Pancreas (tissue), 10 donors: Measurements from ENCODE around the gene MC3R. TPM values are rescaled to one million over a fixed set of nuclear protein-coding genes. Genes with fewer than 3 reads are reported as not detected.
"Not testable (repeated sequence)": the region's sequence is repeated elsewhere in the genome, so short reads cannot be mapped to it uniquely, and the experiment has no call there.

Experiments
- ATAC-seq, 4 donors: fragments of 200-7000 bp; cut with Tn5 transposase; one replicate each; pipeline versions ENCODE4 v1.8.0 to v1.9.1; 2020; ENCODE audit warnings: mild to moderate bottlenecking in 4 of 4, moderate library complexity in 4 of 4
- DNase-seq, 6 donors: peaks; one replicate each; pipeline ENCODE4 v3.0.0-alpha.2; 2020
- FAIRE-seq: peaks from 2 replicates; lab custom pipeline; 2012; peaks lifted over from hg19 to GRCh38; lab: Jason Lieb, UNC
- H3K27ac ChIP-seq, 4 donors: fragments of 200-600 bp; sonication (generic); 1 replicate in 3 of 4; 2 replicates in 1 of 4; pipeline versions ENCODE4 v1.5.0 to v1.8.0; 2020
- H3K27me3 ChIP-seq, 4 donors: fragments of 200-600 bp; one replicate each; pipeline ENCODE4 v1.8.0; 2021
- H3K36me3 ChIP-seq, 3 donors: fragments of 200-600 bp; sonication (generic) in 1 of 3; one replicate each; pipeline versions ENCODE4 v1.5.0 to v1.8.0; 2020 to 2021
- H3K4me1 ChIP-seq, 3 donors: fragments of 200-600 bp; one replicate each; pipeline ENCODE4 v1.8.0; 2021
- H3K4me3 ChIP-seq, 4 donors: fragments of 200-600 bp; sonication (generic) in 2 of 4; one replicate each; pipeline versions ENCODE4 v1.5.0 to v1.8.0; 2020 to 2021
- H3K9me3 ChIP-seq, 4 donors: fragments of 200-600 bp; one replicate each; pipeline ENCODE4 v1.8.0; 2021
- CTCF ChIP-seq, 4 donors: fragments of 200-600 bp; sonication (generic) in 3 of 4; IDR thresholded peaks; one replicate each; pipeline versions ENCODE4 v1.5.0 to v1.8.0; 2021; ENCODE audit warnings: antibody characterized with exemption in 4 of 4
- WGBS, 2 donors: extraction: QIAGEN DNeasy Blood & Tissue Kit; methylation state at CpG; one replicate each; pipeline ENCODE4 v1.1.7; 2013; 5-methylcytosine and 5-hydroxymethylcytosine counted together
- intact Hi-C, 3 donors: fragments of 100-400 bp; cut with DNase I; formaldehyde crosslinking; loops; one replicate each; pipeline versions ENCODE4 v1.11.1 to v1.14.2; 2022
- polyA plus RNA-seq, 2 donors: library from polyadenylated mRNA; stranded (reverse); fragments of 200-250 nt; gene quantifications; one replicate each; pipeline ENCODE4 v1.2.3, GENCODE V29; 2013
- total RNA-seq, 6 donors: library from RNA; stranded (reverse); fragmentation: NEBNext Ultra II Directional in 4 of 6; extraction: Animal tissue kit (Norgen Biotek cat#: 25700) in 4 of 6; gene quantifications; one replicate each; pipeline versions ENCODE4 v1.2.1 to v1.2.4, GENCODE V29; 2021 to 2023
- donor health status: healthy with polysubstance abuse.
- donor health status: DM: no; HTN: no; CAD: no; lungs with moderate emphysema.
- donor health status: DM: no; HTN: no; CAD: no.
- donor health status: control.
- donor health status: control.
- donor health status: Bipolar disorder and iron deficiency.
- donor health status: DM: yes; HTN: yes; CAD: no.
- donor health status: DM: no; HTN: no; CAD: no.
- donor health status: DM: no; HTN: no; CAD: no.
- donor health status: DM: yes; HTN: yes; CAD: no.

Gene MC3R
- total and polyA plus RNA-seq, 8 donors = not detected

DNA sequence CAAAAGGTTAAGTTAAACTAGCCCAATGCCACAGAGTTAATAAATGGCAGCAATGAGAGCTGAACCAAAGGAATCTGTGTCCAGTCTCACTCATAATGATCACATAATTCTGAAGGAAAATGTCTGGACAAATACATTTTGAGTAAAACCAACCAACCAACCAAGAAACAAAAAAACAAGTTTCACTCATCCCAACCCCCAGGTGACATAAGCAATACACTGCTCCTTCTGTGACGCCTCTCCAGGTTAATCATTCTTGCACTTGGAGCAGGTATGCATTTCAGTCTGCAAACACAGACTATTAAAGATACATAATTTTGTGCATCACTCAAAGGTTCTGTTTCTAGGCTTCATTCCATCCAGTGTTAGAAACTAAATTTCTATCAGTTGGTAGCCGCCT lies 35.2 kb upstream of the MC3R start:
- intact Hi-C loops = no loop called here
- no peak overlapping the region for H3K4me3 ChIP-seq
- H3K4me1 ChIP-seq = no peaks in the 10 kb centered on the region
- H3K27me3 ChIP-seq = no peaks in the 10 kb centered on the region
- FAIRE-seq = no peak
- WGBS, 2 donors = 30% methylated on average over 2 of the region's 2 CpGs
- no peak for DNase-seq
- no peaks in the 10 kb centered on the region for H3K9me3 ChIP-seq
- H3K27ac ChIP-seq = no peak overlapping the region
- H3K36me3 ChIP-seq = no peaks in the 10 kb centered on the region
- ATAC-seq = no peak
- TF ChIP-seq CTCF (IDR thresholded peaks at IDR 0.05) = no peak

GRCh38 chr20:56215115-56215514 lies 33.4 kb upstream of the MC3R start:
- 9 to 12% methylated on average over 2 of the region's 2 CpGs for WGBS, 2 donors
- no peak overlapping the region for H3K27ac ChIP-seq
- H3K27me3 ChIP-seq = no peaks in the 10 kb centered on the region
- intact Hi-C loops = no loop called here
- no peak for TF ChIP-seq CTCF (IDR thresholded peaks at IDR 0.05)
- H3K36me3 ChIP-seq = no peaks in the 10 kb centered on the region
- no peaks in the 10 kb centered on the region for H3K9me3 ChIP-seq
- no peaks in the 10 kb centered on the region for H3K4me1 ChIP-seq
- ATAC-seq = no peak
- DNase-seq = no peak
- no peak for FAIRE-seq
- no peak overlapping the region for H3K4me3 ChIP-seq

- ATAC-seq (no peak), FAIRE-seq (no peak), DNase-seq (no peak)
- intact Hi-C loops = no loop called here
- no peak overlapping the region for H3K27ac ChIP-seq
- H3K4me3 ChIP-seq = no peak overlapping the region
- 51 to 52% methylated on average over 2 of the region's 2 CpGs for WGBS, 2 donors
- no peaks in the 10 kb centered on the region for H3K9me3 ChIP-seq
- TF ChIP-seq CTCF (IDR thresholded peaks at IDR 0.05) = no peak
- H3K4me1 ChIP-seq = no peaks in the 10 kb centered on the region
- H3K27me3 ChIP-seq = no peaks in the 10 kb centered on the region
- H3K36me3 ChIP-seq = no peaks in the 10 kb centered on the region
Observed at GRCh38 chr20:56217829-56218228, 30.7 kb upstream of the MC3R start.

- H3K27ac ChIP-seq, H3K4me1 ChIP-seq, FAIRE-seq, DNase-seq, ATAC-seq, H3K4me3 ChIP-seq, H3K36me3 ChIP-seq, H3K9me3 ChIP-seq, intact Hi-C loops, H3K27me3 ChIP-seq: not testable (repeated sequence)
- 59 to 71% methylated on average over 4 of the region's 4 CpGs for WGBS, 2 donors
Observed at GRCh38 chr20:56221186-56221585, 27.3 kb upstream of the MC3R start.

GRCh38 chr20:56222201-56222600 lies 26.3 kb upstream of the MC3R start:
- Histone ChIP-seq H3K27ac (no peak overlapping the region), H3K27me3 (no peaks in the 10 kb centered on the region), H3K4me3 (no peak overlapping the region), H3K36me3 (no peaks in the 10 kb centered on the region), H3K4me1 (no peaks in the 10 kb centered on the region), H3K9me3 (no peaks in the 10 kb centered on the region)
- no peak for FAIRE-seq
- no peak for TF ChIP-seq CTCF (IDR thresholded peaks at IDR 0.05)
- intact Hi-C loops = no loop called here
- 13 to 19% methylated on average over 1 of the region's 1 CpG for WGBS, 2 donors
- DNase-seq = no peak
- no peak for ATAC-seq

- DNase-seq (no peak), ATAC-seq (no peak), FAIRE-seq (no peak)
- TF ChIP-seq CTCF (IDR thresholded peaks at IDR 0.05) = no peak
- Histone ChIP-seq H3K27me3 (no peaks in the 10 kb centered on the region), H3K36me3 (no peaks in the 10 kb centered on the region), H3K27ac (no peak overlapping the region), H3K4me1 (no peaks in the 10 kb centered on the region), H3K9me3 (no peaks in the 10 kb centered on the region), H3K4me3 (no peak overlapping the region)
- intact Hi-C loops = no loop called here
- WGBS, 2 donors = 39 to 53% methylated on average over 2 of the region's 2 CpGs
Observed at GRCh38 chr20:56222945-56223344, 25.6 kb upstream of the MC3R start.
